HEK293T (cell line): ENCODE data around the gene BCORL1.

ENCODE experiments used
- CTCF ChIA-PET: fragments of 350-600 bp; formaldehyde crosslinking; extraction: SDS; loops from one replicate; lab custom pipeline; 2021; ENCODE audit warnings: antibody characterized with exemption, inconsistent platforms; lab: Yijun Ruan, JAX
- POLR2A ChIA-PET: fragments of 350-600 bp; formaldehyde crosslinking; extraction: SDS; loops from one replicate; lab custom pipeline; 2020; ENCODE audit warnings: antibody characterized with exemption, inconsistent platforms; lab: Yijun Ruan, JAX
- DNase-seq: peaks from one replicate; pipeline ENCODE4 v3.0.0; 2012; ENCODE audit warnings: mixed read lengths; ENCODE audit errors: extremely low spot score
- ARNT ChIP-seq: fragments of 450-650 bp; IDR thresholded peaks from 2 replicates; pipeline ENCODE4 v1.6.1; 2017; ENCODE audit warnings: mild to moderate bottlenecking
- BHLHE40 ChIP-seq: fragments of 450-650 bp; IDR thresholded peaks from 2 replicates; pipeline ENCODE4 v1.6.1; 2016; ENCODE audit warnings: mild to moderate bottlenecking, moderate library complexity, borderline replicate concordance
- CTBP1 ChIP-seq: fragments of 450-650 bp; IDR thresholded peaks from 2 replicates; pipeline ENCODE4 v1.6.1; 2016; ENCODE audit warnings: borderline replicate concordance
- ELF4 ChIP-seq: fragments of 450-650 bp; IDR thresholded peaks from 2 replicates; pipeline ENCODE4 v1.6.1; 2017; ENCODE audit warnings: antibody characterized with exemption
- FOXA1 ChIP-seq: fragments of 450-650 bp; IDR thresholded peaks from 2 replicates; pipeline ENCODE4 v1.6.1; 2016; ENCODE audit warnings: mild to moderate bottlenecking
- FOXK2 ChIP-seq: fragments of 450-650 bp; IDR thresholded peaks from 2 replicates; pipeline ENCODE4 v1.6.1; 2016; ENCODE audit warnings: mild to moderate bottlenecking
- FOXM1 ChIP-seq: fragments of 450-650 bp; IDR thresholded peaks from 2 replicates; pipeline ENCODE4 v1.6.1; 2017; ENCODE audit warnings: mild to moderate bottlenecking, borderline replicate concordance
- HDGF ChIP-seq: fragments of 450-650 bp; IDR thresholded peaks from 2 replicates; pipeline ENCODE4 v1.6.1; 2017; ENCODE audit warnings: antibody characterized with exemption, borderline replicate concordance
- L3MBTL2 ChIP-seq: fragments of 450-650 bp; conservative IDR thresholded peaks from 2 replicates; pipeline ENCODE4 v1.6.1; 2016; ENCODE audit warnings: mild to moderate bottlenecking
- LEF1 ChIP-seq: fragments of 450-650 bp; IDR thresholded peaks from 2 replicates; pipeline ENCODE4 v1.6.1; 2017; ENCODE audit warnings: mild to moderate bottlenecking, borderline replicate concordance
- NFRKB ChIP-seq: fragments of 450-650 bp; IDR thresholded peaks from 2 replicates; pipeline ENCODE4 v1.6.1; 2016; ENCODE audit warnings: mild to moderate bottlenecking, moderate library complexity
- SP1 ChIP-seq: fragments of 450-650 bp; IDR thresholded peaks from 2 replicates; pipeline ENCODE4 v1.6.1; 2017
- SUZ12 ChIP-seq: fragments of 450-650 bp; IDR thresholded peaks from 2 replicates; pipeline ENCODE4 v1.6.1; 2016; ENCODE audit warnings: mild to moderate bottlenecking
- TARDBP ChIP-seq: fragments of 450-650 bp; IDR thresholded peaks from 2 replicates; pipeline ENCODE4 v1.6.1; 2016
- ZNF384 ChIP-seq: fragments of 450-650 bp; IDR thresholded peaks from 2 replicates; pipeline ENCODE4 v1.6.1; 2016
- TF ChIP-seq, protein P1 (sequence below): fragments of 450-650 bp; IDR thresholded peaks from 2 replicates; pipeline ENCODE4 v1.6.1; 2016

BCORL1 gene

GRCh38 chrX:130098210-130098552, 115.7 kb downstream of the BCORL1 start:
- POLR2A ChIA-PET = interaction anchor here (0.6 kb wide), 1 partner anchor 10 kb away, joined by 3 read pairs; no protein-coding TSS in a partner anchor
- no peak for DNase-seq
- TF ChIP-seq, protein P1, sequence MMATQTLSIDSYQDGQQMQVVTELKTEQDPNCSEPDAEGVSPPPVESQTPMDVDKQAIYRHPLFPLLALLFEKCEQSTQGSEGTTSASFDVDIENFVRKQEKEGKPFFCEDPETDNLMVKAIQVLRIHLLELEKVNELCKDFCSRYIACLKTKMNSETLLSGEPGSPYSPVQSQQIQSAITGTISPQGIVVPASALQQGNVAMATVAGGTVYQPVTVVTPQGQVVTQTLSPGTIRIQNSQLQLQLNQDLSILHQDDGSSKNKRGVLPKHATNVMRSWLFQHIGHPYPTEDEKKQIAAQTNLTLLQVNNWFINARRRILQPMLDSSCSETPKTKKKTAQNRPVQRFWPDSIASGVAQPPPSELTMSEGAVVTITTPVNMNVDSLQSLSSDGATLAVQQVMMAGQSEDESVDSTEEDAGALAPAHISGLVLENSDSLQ = no peak
- no peak for TF ChIP-seq FOXM1
- no peak for TF ChIP-seq ZNF384
- no peak for TF ChIP-seq ELF4
- no peak for TF ChIP-seq L3MBTL2
- no peak for TF ChIP-seq LEF1
- no peak for TF ChIP-seq FOXK2
- no peak for TF ChIP-seq TARDBP
- no peak for TF ChIP-seq HDGF
- no peak for TF ChIP-seq FOXA1
- TF ChIP-seq SUZ12 = no peak
- no peak for TF ChIP-seq CTBP1
- TF ChIP-seq BHLHE40 = no peak
- no peak for TF ChIP-seq ARNT
- no peak for TF ChIP-seq NFRKB
- no peak for TF ChIP-seq SP1
- CTCF ChIA-PET = interaction anchor here (0.8 kb wide), 1 partner anchor 19 kb away, joined by 4 read pairs; no protein-coding TSS in a partner anchor

- CTCF ChIA-PET = interaction anchor here (1.1 kb wide), 1 partner anchor 9 kb away, joined by 3 read pairs; no protein-coding TSS in a partner anchor
- no peak for DNase-seq
- TF ChIP-seq L3MBTL2 (no peak), SP1 (no peak), ELF4 (no peak), HDGF (no peak), FOXA1 (no peak), FOXM1 (no peak), NFRKB (no peak), FOXK2 (no peak), SUZ12 (no peak), ZNF384 (no peak)
- POLR2A ChIA-PET = no interaction called here
These were observed 117.7 kb downstream of the BCORL1 start for GRCh38 chrX:130100180-130100579.

DNA sequence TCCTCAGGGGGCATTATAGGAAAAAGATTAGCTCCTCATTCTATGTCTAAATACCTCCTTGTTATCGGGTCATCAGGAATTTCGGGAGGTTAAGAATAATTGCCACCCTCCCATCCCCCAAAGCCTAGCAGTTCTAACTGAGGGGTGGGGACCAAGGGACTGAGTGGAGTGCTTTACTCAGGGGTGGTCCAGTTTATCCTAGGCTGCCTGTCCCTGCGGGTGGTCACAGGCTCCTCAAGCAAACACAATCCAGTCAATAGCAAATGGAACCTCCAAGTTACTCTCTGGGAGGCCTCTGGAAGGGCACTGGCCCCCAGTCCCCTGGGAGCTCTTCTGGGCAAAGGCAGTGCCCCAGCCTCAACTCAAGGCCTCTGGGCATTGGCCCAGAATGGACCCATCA, 121.2 kb downstream of the BCORL1 start:
- CTCF ChIA-PET = interaction anchor here (0.7 to 1.0 kb wide), 2 partner anchors 51 to 178 kb away, joined by 3 read pairs; no protein-coding TSS in a partner anchor
- POLR2A ChIA-PET = no interaction called here
- no peak for TF ChIP-seq BHLHE40
- no peak for TF ChIP-seq SUZ12
- no peak for TF ChIP-seq CTBP1
- no peak for TF ChIP-seq ZNF384
- TF ChIP-seq HDGF = no peak
- no peak for TF ChIP-seq FOXK2
- TF ChIP-seq L3MBTL2 = no peak
- TF ChIP-seq ELF4 = no peak
- no peak for TF ChIP-seq FOXM1
- no peak for DNase-seq

DNA sequence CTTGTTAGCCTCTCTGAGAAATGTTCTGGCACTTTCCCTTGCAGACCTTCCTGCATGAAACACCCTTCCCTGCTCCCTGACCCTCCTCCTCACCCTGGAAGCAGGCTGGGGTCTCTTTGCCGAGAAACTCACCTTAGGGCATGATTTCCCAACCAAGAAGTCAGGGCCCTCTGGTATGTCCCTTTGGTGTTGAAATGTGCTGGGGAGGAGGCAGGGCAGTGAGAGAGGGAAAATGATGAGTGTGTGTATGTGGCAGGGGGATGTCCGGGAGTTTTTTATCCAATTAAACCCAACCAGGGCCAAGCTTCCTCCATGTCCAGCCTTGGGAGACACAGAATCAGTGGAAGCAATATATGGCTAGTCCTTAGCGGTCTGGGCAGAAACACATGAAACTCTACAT, 122.8 kb downstream of the BCORL1 start:
- DNase-seq = no peak
- ChIA-PET POLR2A (no interaction called here), CTCF (no interaction called here)
- no peak for TF ChIP-seq SP1
- TF ChIP-seq, protein P1 = no peak
- no peak for TF ChIP-seq ELF4
- TF ChIP-seq L3MBTL2 = no peak
- no peak for TF ChIP-seq NFRKB
- no peak for TF ChIP-seq HDGF
- TF ChIP-seq ZNF384 = no peak
- no peak for TF ChIP-seq FOXK2
- no peak for TF ChIP-seq BHLHE40
- no peak for TF ChIP-seq FOXA1
- TF ChIP-seq LEF1 = no peak
- no peak for TF ChIP-seq ARNT
- TF ChIP-seq CTBP1 = no peak
- no peak for TF ChIP-seq FOXM1
- TF ChIP-seq SUZ12 = no peak

DNA sequence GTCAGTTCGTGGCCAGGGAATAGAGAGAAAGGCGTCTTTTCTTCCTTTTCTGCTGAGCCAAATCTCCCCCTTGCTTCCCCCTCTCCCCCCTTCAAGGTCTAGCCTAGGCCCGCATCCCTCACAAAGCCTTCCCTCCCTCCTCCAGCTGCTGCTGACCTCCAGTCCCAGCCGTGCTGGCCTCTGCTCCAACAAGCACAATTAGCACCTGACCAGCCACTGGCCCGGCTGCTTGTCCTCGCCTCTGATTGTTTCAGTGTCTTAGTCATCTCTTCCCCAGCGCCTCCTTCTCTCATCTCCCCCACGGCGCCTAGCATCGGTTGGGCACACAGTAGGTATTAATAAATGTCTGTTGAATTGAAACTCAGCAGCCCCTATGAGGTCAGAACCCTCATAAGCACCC, 123.6 kb downstream of the BCORL1 start:
- POLR2A ChIA-PET = no interaction called here
- DNase-seq = no peak
- TF ChIP-seq HDGF (no peak), ELF4 (no peak), TARDBP (no peak), ARNT (no peak), CTBP1 (no peak), L3MBTL2 (no peak), FOXM1 (no peak), FOXA1 (no peak), LEF1 (no peak), SUZ12 (no peak), FOXK2 (no peak), NFRKB (no peak), BHLHE40 (no peak), SP1 (no peak)
- TF ChIP-seq, protein P1 = no peak
- CTCF ChIA-PET = interaction anchor here (0.7 kb wide), 1 partner anchor 48 kb away, joined by 5 read pairs; no protein-coding TSS in a partner anchor
